GM12875 (cell line): ENCODE results near the gene LTA.

Experiments used
- H3K4me3 ChIP-seq: one replicate; pipeline ENCODE4 v1.5.1; 2011; ENCODE audit warnings: low read depth, low read length, control low read depth
- CTCF ChIP-seq: IDR thresholded peaks from 2 replicates; pipeline ENCODE4 v1.5.1; 2011; ENCODE audit warnings: low read depth, mild to moderate bottlenecking, control low read depth, inconsistent platforms, low read length, moderate library complexity, borderline replicate concordance; ENCODE audit not compliant: insufficient read depth

The LTA gene

GRCh38 chr6:31560697-31561058 is 11.4 kb upstream of the LTA start:
- TF ChIP-seq CTCF = no peak
- no peak overlapping the region for H3K4me3 ChIP-seq

GRCh38 chr6:31567531-31568370 is 4.3 kb upstream of the LTA start:
- H3K4me3 ChIP-seq = no peak overlapping the region
- TF ChIP-seq CTCF = no peak

GRCh38 chr6:31568537-31568961 is 3.5 kb upstream of the LTA start:
- TF ChIP-seq CTCF = no peak
- H3K4me3 ChIP-seq = no peak overlapping the region

- no peak for TF ChIP-seq CTCF
- no peak overlapping the region for H3K4me3 ChIP-seq
These were observed 2.1 kb upstream of the LTA start for GRCh38 chr6:31569861-31570536.

GRCh38 chr6:31573239-31574105 is 1.4 kb downstream of the LTA start:
- H3K4me3 ChIP-seq = peak overlapping the region; percentile 65

More at GRCh38 chr6:31573239-31574105, 1.4 kb downstream of the LTA start:
- no peak for TF ChIP-seq CTCF
